A549 (cell line): ENCODE results near the gene SLC16A2. TPM values are rescaled to one million over a fixed set of nuclear protein-coding genes. Genes with fewer than 3 reads are reported as not detected.
"Not testable (repeated sequence)": the region's sequence is repeated elsewhere in the genome, so short reads cannot be mapped to it uniquely, and the experiment has no call there.

ENCODE experiments used
- ATAC-seq, 2 experiments: fragments of 200-7000 bp in 1 of 2; fragments of >200 bp in 1 of 2; cut with Nextera tagmentation in 1 of 2; cut with Tn5 transposase in 1 of 2; 3 replicates each; pipeline versions ENCODE4 v1.8.0 to v1.9.1; 2018 to 2020; ENCODE audit warnings: mild to moderate bottlenecking in 1 of 2, moderate library complexity in 1 of 2
- CTCF ChIA-PET: fragments of 300-600 bp; sonication (Branson Sonifier 250); formaldehyde crosslinking; extraction: SDS; loops from one replicate; lab custom pipeline; 2021; ENCODE audit warnings: antibody characterized with exemption, inconsistent platforms; lab: Yijun Ruan, JAX
- POLR2A ChIA-PET: fragments of 350-600 bp; formaldehyde crosslinking; extraction: SDS; loops from one replicate; lab custom pipeline; 2021; ENCODE audit warnings: antibody characterized with exemption, inconsistent platforms; lab: Yijun Ruan, JAX
- DNase-seq, 2 experiments: peaks; one replicate each; pipeline versions ENCODE4 v3.0.0 to v3.0.0-alpha.2; 2011 to 2016; ENCODE audit warnings: low read depth in 1 of 2, low spot score in 1 of 2
- FAIRE-seq: peaks from 2 replicates; lab custom pipeline; 2011; peaks lifted over from hg19 to GRCh38; lab: Jason Lieb, UNC
- H3K27ac ChIP-seq, 2 experiments: fragments of >200 bp; sonication (Bioruptor Twin); formaldehyde crosslinking; 3 replicates each; pipeline ENCODE4 v1.5.1; 2016 to 2017
- H3K4me1 ChIP-seq: fragments of >200 bp; sonication (Bioruptor Twin); formaldehyde crosslinking; 3 replicates; pipeline ENCODE4 v1.6.1; 2016
- H3K4me2 ChIP-seq: fragments of >200 bp; sonication (Bioruptor Twin); formaldehyde crosslinking; 3 replicates; pipeline ENCODE4 v1.6.1; 2016
- H3K4me3 ChIP-seq: fragments of >200 bp; sonication (Bioruptor Twin); formaldehyde crosslinking; 3 replicates; pipeline ENCODE4 v1.5.1; 2016
- H3K9me3 ChIP-seq: fragments of >200 bp; sonication (Bioruptor Twin); formaldehyde crosslinking; 3 replicates; pipeline ENCODE4 v1.6.1; 2016
- CBX2 ChIP-seq: fragments of 200-600 bp; sonication (generic); IDR thresholded peaks from 2 replicates; pipeline ENCODE4 v1.6.1; 2016; ENCODE audit warnings: low read depth, mild to moderate bottlenecking, borderline replicate concordance
- CBX8 ChIP-seq: fragments of 200-600 bp; sonication (generic); IDR thresholded peaks from 2 replicates; pipeline ENCODE4 v1.6.1; 2016
- CHD4 ChIP-seq: fragments of 200-600 bp; sonication (generic); IDR thresholded peaks from 2 replicates; pipeline ENCODE4 v1.6.1; 2016; ENCODE audit warnings: antibody characterized with exemption, mild to moderate bottlenecking, borderline replicate concordance
- FOSB ChIP-seq: fragments of 250-450 bp; sonication (Bioruptor Pico); IDR thresholded peaks from 2 replicates; pipeline ENCODE4 v1.5.0; 2020; ENCODE audit warnings: mild to moderate bottlenecking, moderate library complexity
- FOSL2 ChIP-seq, 2 experiments: fragments of 450-650 bp in 1 of 2; fragments of >200 bp in 1 of 2; sonication (Bioruptor Twin) in 1 of 2; formaldehyde crosslinking; IDR thresholded peaks; 2 replicates each; pipeline versions ENCODE4 v1.5.0 to v1.6.1; 2016 to 2020; ENCODE audit warnings: mild to moderate bottlenecking in 1 of 2, moderate library complexity in 1 of 2
- FOXS1 ChIP-seq: fragments of 250-450 bp; sonication (Bioruptor Pico); IDR thresholded peaks from 2 replicates; pipeline ENCODE4 v1.5.0; 2020; ENCODE audit warnings: mild to moderate bottlenecking, moderate library complexity
- HOXA7 ChIP-seq: fragments of 250-450 bp; sonication (Bioruptor Pico); IDR thresholded peaks from 2 replicates; pipeline ENCODE4 v1.5.0; 2020; ENCODE audit warnings: mild to moderate bottlenecking, moderate library complexity
- HOXB13 ChIP-seq: fragments of 250-450 bp; sonication (Bioruptor Pico); IDR thresholded peaks from 2 replicates; pipeline ENCODE4 v1.5.0; 2020; ENCODE audit warnings: low read depth, mild to moderate bottlenecking, moderate library complexity
- NR3C1 ChIP-seq: fragments of >200 bp; sonication (Bioruptor Twin); formaldehyde crosslinking; IDR thresholded peaks from 3 replicates; pipeline ENCODE4 v1.6.1; 2017
- POLR2AphosphoS2 ChIP-seq: conservative IDR thresholded peaks from 2 replicates; pipeline ENCODE4 v1.6.1; 2012; ENCODE audit warnings: low read length, improper control_type of control experiment, inconsistent platforms
- RARB ChIP-seq: fragments of 250-450 bp; sonication (Bioruptor Pico); IDR thresholded peaks from 2 replicates; pipeline ENCODE4 v1.8.0; 2021; ENCODE audit warnings: mild to moderate bottlenecking, moderate library complexity
- RCOR1 ChIP-seq: fragments of 150-350 bp; IDR thresholded peaks from 2 replicates; pipeline ENCODE4 v1.6.1; 2014; ENCODE audit warnings: antibody characterized with exemption, low read length, low read depth
- RFX5 ChIP-seq: fragments of 450-650 bp; IDR thresholded peaks from 2 replicates; pipeline ENCODE4 v1.7.1; 2014; ENCODE audit warnings: antibody characterized with exemption, mild to moderate bottlenecking, moderate library complexity
- TFCP2L1 ChIP-seq: fragments of 250-450 bp; sonication (Bioruptor Pico); IDR thresholded peaks from 2 replicates; pipeline ENCODE4 v1.5.0; 2021; ENCODE audit warnings: mild to moderate bottlenecking
- TP53 ChIP-seq: fragments of 250-450 bp; sonication (Bioruptor Pico); IDR thresholded peaks from 2 replicates; pipeline ENCODE4 v1.5.0; 2021; ENCODE audit warnings: mild to moderate bottlenecking, moderate library complexity
- ZC3H11A ChIP-seq: fragments of 450-650 bp; IDR thresholded peaks from 2 replicates; pipeline ENCODE4 v1.6.1; 2014; ENCODE audit warnings: antibody characterized with exemption, mild to moderate bottlenecking
- ZNF302 ChIP-seq: fragments of 250-450 bp; sonication (Bioruptor Pico); IDR thresholded peaks from 2 replicates; pipeline ENCODE4 v1.9.0; 2021; ENCODE audit warnings: inconsistent platforms, mild to moderate bottlenecking, moderate library complexity
- WGBS: methylation state at CpG from one replicate; pipeline ENCODE4 v1.1.6; 2017; ENCODE audit errors: missing lambda C conversion rate; 5-methylcytosine and 5-hydroxymethylcytosine counted together
- polyA plus RNA-seq, 4 experiments: library from polyadenylated mRNA; depleted of rRNA in 3 of 4; stranded (reverse); fragments of >200 nt; fragmentation: RNase III in 1 of 4; extraction: RNeasy Plus Mini Kit Qiagen cat#74134 plus additional on column Dnase treatment in 1 of 4; gene quantifications; 2 replicates in 3 of 4; 3 replicates in 1 of 4; pipeline ENCODE4 v1.2.3, GENCODE V29; 2011 to 2017
- TF ChIP-seq, protein P1 (sequence below): fragments of 450-650 bp; IDR thresholded peaks from 2 replicates; pipeline ENCODE4 v1.6.1; 2014; ENCODE audit warnings: antibody characterized with exemption
- TF ChIP-seq, protein P2 (sequence below): IDR thresholded peaks from 2 replicates; pipeline ENCODE4 v1.6.1; 2012; ENCODE audit warnings: low read depth, borderline replicate concordance
- TF ChIP-seq, protein P3 (sequence below): fragments of 250-450 bp; sonication (Bioruptor Pico); IDR thresholded peaks from 2 replicates; pipeline ENCODE4 v1.5.0; 2021; ENCODE audit warnings: mild to moderate bottlenecking, moderate library complexity, borderline replicate concordance
- TF ChIP-seq, protein P4 (sequence below): fragments of >200 bp; sonication (Bioruptor Twin); formaldehyde crosslinking; IDR thresholded peaks from 3 replicates; pipeline ENCODE4 v1.6.1; 2016

Gene SLC16A2
- polyA plus RNA-seq, 2 of the 4 experiments (the other 2 are of a cell fraction) = 9.7 to 19.2 TPM

DNA sequence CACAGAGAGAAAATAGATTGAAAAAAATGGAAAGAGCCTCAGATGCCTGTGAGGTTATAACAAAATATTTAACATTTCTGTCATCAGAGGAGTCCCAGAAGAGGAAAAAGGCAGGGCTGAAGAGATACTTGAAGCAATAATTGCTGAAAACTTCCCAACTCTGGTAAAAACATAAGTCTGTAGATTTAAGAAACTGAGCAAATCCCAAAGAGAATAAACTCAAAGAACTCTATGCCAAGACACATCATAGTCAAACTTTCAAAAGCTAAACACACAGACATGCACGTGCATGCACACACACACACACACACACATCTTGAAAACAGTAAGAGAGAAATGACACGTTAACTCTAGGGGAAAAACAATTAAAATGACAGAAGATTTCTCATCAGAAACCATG, 94.1 kb downstream of the SLC16A2 start:
- no peak overlapping the region for H3K4me2 ChIP-seq
- H3K9me3 ChIP-seq = no peaks in the 10 kb centered on the region
- ChIA-PET POLR2A (no interaction called here), CTCF (interaction anchor here (0.6 to 0.7 kb wide), 2 partner anchors 73 to 107 kb away, joined by 3 read pairs; no protein-coding TSS in a partner anchor)
- TF ChIP-seq, protein P1, sequence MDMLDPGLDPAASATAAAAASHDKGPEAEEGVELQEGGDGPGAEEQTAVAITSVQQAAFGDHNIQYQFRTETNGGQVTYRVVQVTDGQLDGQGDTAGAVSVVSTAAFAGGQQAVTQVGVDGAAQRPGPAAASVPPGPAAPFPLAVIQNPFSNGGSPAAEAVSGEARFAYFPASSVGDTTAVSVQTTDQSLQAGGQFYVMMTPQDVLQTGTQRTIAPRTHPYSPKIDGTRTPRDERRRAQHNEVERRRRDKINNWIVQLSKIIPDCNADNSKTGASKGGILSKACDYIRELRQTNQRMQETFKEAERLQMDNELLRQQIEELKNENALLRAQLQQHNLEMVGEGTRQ = no peak
- TF ChIP-seq HOXA7 (CRISPR knock-in tag) = no peak
- TF ChIP-seq POLR2AphosphoS2 = no peak
- TF ChIP-seq, protein P2, sequence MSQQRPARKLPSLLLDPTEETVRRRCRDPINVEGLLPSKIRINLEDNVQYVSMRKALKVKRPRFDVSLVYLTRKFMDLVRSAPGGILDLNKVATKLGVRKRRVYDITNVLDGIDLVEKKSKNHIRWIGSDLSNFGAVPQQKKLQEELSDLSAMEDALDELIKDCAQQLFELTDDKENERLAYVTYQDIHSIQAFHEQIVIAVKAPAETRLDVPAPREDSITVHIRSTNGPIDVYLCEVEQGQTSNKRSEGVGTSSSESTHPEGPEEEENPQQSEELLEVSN = no peak
- no peak for TF ChIP-seq RARB
- no peak for TF ChIP-seq FOXS1 (CRISPR knock-in tag)
- TF ChIP-seq FOSB = no peak
- 54% methylated on average over 2 of the region's 2 CpGs for WGBS
- H3K4me1 ChIP-seq = no peaks in the 10 kb centered on the region
- FAIRE-seq = peak; percentile 23
- H3K4me3 ChIP-seq = no peak overlapping the region
- no peak for DNase-seq
- no peak overlapping the region for H3K27ac ChIP-seq
- no peak for ATAC-seq

DNA sequence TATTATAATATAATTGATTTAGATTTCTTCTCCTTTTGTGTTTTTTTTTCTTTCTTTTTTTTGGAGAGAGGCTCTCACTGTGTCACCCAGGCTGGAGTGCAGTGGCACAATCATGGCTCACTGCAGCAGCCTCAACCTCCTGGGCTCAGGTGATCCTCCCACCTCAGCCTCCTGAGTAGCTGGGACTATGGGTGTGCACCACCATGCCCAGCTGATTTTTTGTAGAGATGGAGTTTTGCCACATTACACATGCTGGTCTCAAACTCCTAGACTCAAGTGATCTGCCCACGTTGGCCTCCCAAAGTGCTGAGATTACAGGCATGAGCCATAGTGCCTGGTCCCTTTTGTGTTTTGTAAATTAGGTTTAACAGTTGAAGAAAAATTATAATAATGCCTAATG, 94.7 kb downstream of the SLC16A2 start:
- H3K9me3 ChIP-seq, H3K4me2 ChIP-seq, FAIRE-seq, DNase-seq, POLR2A ChIA-PET, H3K27ac ChIP-seq, ATAC-seq, H3K4me3 ChIP-seq, H3K4me1 ChIP-seq: not testable (repeated sequence)
- 0% methylated on average over 1 of the region's 1 CpG for WGBS
- CTCF ChIA-PET = interaction anchor here (0.6 to 0.7 kb wide), 2 partner anchors 73 to 106 kb away, joined by 3 read pairs; no protein-coding TSS in a partner anchor

DNA sequence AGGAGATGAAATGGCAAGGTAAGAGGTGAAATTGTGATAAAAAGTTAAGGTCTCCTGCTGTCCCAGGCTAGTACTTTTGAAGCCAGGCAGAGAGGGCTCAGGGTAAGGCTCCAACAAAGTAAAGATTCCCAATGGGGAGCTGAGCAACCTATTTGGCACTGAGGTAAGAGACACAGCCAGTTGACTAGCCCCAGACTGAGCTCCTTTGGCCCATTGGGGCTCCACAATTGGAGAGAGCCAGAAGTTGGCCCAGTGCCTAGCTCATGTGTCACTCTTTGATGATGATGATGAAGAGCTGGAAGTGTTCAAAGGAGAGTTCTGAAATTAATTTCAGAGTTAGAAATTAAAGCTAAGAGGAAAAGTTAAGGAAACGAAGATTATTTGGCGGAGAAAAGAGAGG, 98.6 kb downstream of the SLC16A2 start:
- ATAC-seq = no peak
- ChIA-PET CTCF (no interaction called here), POLR2A (no interaction called here)
- DNase-seq = no peak
- no peak overlapping the region for H3K4me3 ChIP-seq
- FAIRE-seq = no peak
- TF ChIP-seq TP53 (CRISPR knock-in tag) (no peak), CBX2 (no peak), RARB (no peak), ZC3H11A (no peak), CHD4 (no peak), ZNF302 (no peak), RCOR1 (no peak), FOSL2 (IDR thresholded peaks at IDR 0.05) (no peak), FOSL2 (CRISPR knock-in tag; IDR thresholded peaks at IDR 0.05) (no peak), HOXB13 (CRISPR knock-in tag) (no peak), NR3C1 (no peak), RFX5 (no peak), TFCP2L1 (CRISPR knock-in tag) (no peak), CBX8 (no peak)
- TF ChIP-seq, protein P3, sequence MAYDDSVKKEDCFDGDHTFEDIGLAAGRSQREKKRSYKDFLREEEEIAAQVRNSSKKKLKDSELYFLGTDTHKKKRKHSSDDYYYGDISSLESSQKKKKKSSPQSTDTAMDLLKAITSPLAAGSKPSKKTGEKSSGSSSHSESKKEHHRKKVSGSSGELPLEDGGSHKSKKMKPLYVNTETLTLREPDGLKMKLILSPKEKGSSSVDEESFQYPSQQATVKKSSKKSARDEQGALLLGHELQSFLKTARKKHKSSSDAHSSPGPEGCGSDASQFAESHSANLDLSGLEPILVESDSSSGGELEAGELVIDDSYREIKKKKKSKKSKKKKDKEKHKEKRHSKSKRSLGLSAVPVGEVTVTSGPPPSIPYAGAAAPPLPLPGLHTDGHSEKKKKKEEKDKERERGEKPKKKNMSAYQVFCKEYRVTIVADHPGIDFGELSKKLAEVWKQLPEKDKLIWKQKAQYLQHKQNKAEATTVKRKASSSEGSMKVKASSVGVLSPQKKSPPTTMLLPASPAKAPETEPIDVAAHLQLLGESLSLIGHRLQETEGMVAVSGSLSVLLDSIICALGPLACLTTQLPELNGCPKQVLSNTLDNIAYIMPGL = no peak
- TF ChIP-seq, protein P4, sequence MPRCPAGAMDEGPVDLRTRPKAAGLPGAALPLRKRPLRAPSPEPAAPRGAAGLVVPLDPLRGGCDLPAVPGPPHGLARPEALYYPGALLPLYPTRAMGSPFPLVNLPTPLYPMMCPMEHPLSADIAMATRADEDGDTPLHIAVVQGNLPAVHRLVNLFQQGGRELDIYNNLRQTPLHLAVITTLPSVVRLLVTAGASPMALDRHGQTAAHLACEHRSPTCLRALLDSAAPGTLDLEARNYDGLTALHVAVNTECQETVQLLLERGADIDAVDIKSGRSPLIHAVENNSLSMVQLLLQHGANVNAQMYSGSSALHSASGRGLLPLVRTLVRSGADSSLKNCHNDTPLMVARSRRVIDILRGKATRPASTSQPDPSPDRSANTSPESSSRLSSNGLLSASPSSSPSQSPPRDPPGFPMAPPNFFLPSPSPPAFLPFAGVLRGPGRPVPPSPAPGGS = no peak
- no peak overlapping the region for H3K27ac ChIP-seq
- 89% methylated on average over 2 of the region's 2 CpGs for WGBS
- no peak overlapping the region for H3K4me2 ChIP-seq
- H3K9me3 ChIP-seq = no peaks in the 10 kb centered on the region
- H3K4me1 ChIP-seq = no peaks in the 10 kb centered on the region
